Measurements from ENCODE around the gene RFX2. TPM values are rescaled to one million over a fixed set of nuclear protein-coding genes. Genes with fewer than 3 reads are reported as not detected.

The RFX2 gene
- total RNA-seq, 2 experiments from 2014 or later: 9.0 to 10.4 TPM

DNA sequence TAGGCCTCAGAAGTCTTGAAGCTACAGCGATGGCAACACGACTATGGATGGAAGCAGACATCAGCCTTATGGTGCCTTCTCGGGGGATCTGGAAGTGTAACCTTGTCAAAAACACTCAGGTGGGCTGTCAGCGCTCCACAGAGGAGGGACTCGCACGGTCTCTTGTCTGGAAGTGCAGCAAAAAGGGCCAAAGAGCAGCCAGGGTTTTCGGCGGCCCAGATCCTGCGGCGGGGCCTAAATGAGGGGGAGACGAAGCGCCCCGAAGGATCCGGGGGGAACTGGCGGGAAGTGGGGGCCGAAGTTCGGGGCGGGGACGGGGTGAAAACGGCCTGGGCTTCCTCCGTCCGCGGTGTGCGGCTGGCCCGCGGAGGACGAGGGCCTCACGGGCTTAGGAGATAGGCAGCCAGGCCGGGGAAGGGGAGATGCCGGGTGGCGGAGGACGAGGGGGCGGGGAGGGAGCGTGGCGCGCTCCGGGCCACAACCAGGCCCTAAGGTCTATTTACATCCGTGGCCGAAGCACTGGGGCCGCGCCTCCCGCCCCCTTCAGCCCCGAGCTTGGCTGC lies 133.0 kb downstream of the RFX2 start:
- H3K27me3 Mint-ChIP-seq: no peaks in the 10 kb centered on the region
- peak overlapping the region; percentile 83 for H3K27ac Mint-ChIP-seq
- DNase-seq: no peak
- peak overlapping the region; percentile 96 for H3K4me3 Mint-ChIP-seq
- peaks cover 47% of the 10 kb centered on the region for H3K36me3 Mint-ChIP-seq (ENCODE audit: low read depth)
- H3K4me1 Mint-ChIP-seq: peaks cover 66% of the 10 kb centered on the region
- ChIA-PET POLR2A (interaction anchor here (0.6 to 4.7 kb wide), 9 partner anchors 9 to 760 kb away, joined by 3 to 37 read pairs (median 19); partner anchors contain the start of genes GPR108, NDUFA11 and VMAC), CTCF (interaction anchor here (0.9 to 5.7 kb wide), 5 partner anchors 10 to 173 kb away, joined by 3 to 62 read pairs (median 7); no protein-coding TSS in a partner anchor)
- no peaks in the 10 kb centered on the region for H3K9me3 Mint-ChIP-seq

DNA sequence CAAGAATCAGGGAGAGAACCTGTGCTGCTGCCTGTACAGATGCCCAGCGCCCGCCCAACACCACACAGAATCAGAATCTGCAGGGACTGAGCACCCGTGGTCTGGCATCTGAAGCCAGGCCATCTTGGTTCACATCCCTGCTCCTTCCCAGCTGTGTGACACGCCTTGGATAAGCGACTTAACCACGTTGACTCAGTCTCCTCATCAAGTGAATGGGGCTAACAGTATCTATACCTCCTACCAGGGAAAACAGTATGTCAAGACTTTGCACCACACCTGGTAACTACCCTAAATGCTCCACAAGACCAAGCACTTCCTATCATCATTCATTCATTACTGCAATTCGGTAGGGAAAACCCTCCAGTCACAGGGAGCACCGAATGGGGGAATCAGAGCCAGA lies 133.5 kb downstream of the RFX2 start:
- no peak for DNase-seq
- ChIA-PET POLR2A (interaction anchor here (3.4 to 4.7 kb wide), 4 partner anchors 9 to 73 kb away, joined by 20 to 37 read pairs (median 24); partner anchors contain the start of genes NDUFA11 and VMAC), CTCF (interaction anchor here (2.2 to 5.7 kb wide), 2 partner anchors 9 to 11 kb away, joined by 6 to 62 read pairs; no protein-coding TSS in a partner anchor)
- H3K36me3 Mint-ChIP-seq (ENCODE audit: low read depth): peaks cover 46% of the 10 kb centered on the region
- H3K9me3 Mint-ChIP-seq: no peaks in the 10 kb centered on the region
- H3K27me3 Mint-ChIP-seq: no peaks in the 10 kb centered on the region
- peak overlapping the region; percentile 96 for H3K4me3 Mint-ChIP-seq
- peaks cover 66% of the 10 kb centered on the region for H3K4me1 Mint-ChIP-seq
- H3K27ac Mint-ChIP-seq: peak overlapping the region; percentile 83

- DNase-seq: no peak
- Mint-ChIP-seq H3K4me1 (peaks cover 74% of the 10 kb centered on the region), H3K27me3 (no peaks in the 10 kb centered on the region), H3K27ac (no peak overlapping the region), H3K36me3 (ENCODE audit: low read depth) (peaks cover 45% of the 10 kb centered on the region), H3K9me3 (no peaks in the 10 kb centered on the region), H3K4me3 (peak overlapping the region; percentile 96)
- CTCF ChIA-PET: interaction anchor here (2.2 to 5.7 kb wide), 2 partner anchors 8 to 12 kb away, joined by 6 to 62 read pairs; no protein-coding TSS in a partner anchor
- POLR2A ChIA-PET: interaction anchor here (1.0 to 1.3 kb wide), 2 partner anchors 14 to 22 kb away, joined by 3 read pairs; no protein-coding TSS in a partner anchor
These were observed 134.9 kb downstream of the RFX2 start for GRCh38 chr19:5975388-5975728.

DNA sequence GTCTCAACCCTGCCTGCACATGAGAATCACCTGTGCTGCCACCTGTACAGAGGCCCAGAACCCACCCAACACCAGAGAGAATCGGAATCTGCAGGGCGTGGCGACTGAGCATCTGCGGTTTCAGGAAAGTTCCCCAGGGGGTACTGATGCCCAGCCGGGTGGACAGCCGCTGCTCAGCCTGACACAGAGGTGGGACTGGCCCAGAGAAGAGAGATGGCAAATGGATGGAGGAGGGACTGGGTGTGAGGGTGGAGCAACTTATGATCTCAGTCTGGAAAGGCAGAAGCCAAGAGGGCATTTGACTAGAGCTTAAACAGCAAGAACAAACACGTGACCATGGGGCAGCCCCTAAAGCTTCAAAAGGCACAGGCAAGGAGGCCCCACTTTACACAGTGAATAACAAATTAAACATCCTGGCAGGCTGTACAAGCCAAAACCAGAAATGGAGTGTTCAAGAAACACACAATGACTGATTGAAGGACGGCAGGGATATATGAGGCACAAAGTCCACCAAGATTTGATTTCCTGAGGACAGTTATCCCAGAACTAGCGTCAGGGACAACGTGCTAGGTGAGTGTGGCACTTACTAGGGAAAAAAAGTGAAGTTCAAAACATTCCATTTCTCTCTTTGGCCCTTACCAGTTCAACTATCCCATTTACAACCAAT lies 135.4 kb downstream of the RFX2 start:
- H3K4me1 Mint-ChIP-seq: peaks cover 73% of the 10 kb centered on the region
- H3K27ac Mint-ChIP-seq: peak overlapping the region; percentile 51
- no peak overlapping the region for H3K4me3 Mint-ChIP-seq
- H3K27me3 Mint-ChIP-seq: no peaks in the 10 kb centered on the region
- no peak for DNase-seq
- ChIA-PET POLR2A (interaction anchor here (1.0 to 1.3 kb wide), 2 partner anchors 13 to 22 kb away, joined by 3 read pairs; no protein-coding TSS in a partner anchor), CTCF (interaction anchor here (2.2 to 5.7 kb wide), 2 partner anchors 7 to 13 kb away, joined by 6 to 62 read pairs; no protein-coding TSS in a partner anchor)
- peaks cover 43% of the 10 kb centered on the region for H3K36me3 Mint-ChIP-seq (ENCODE audit: low read depth)
- no peaks in the 10 kb centered on the region for H3K9me3 Mint-ChIP-seq

DNA sequence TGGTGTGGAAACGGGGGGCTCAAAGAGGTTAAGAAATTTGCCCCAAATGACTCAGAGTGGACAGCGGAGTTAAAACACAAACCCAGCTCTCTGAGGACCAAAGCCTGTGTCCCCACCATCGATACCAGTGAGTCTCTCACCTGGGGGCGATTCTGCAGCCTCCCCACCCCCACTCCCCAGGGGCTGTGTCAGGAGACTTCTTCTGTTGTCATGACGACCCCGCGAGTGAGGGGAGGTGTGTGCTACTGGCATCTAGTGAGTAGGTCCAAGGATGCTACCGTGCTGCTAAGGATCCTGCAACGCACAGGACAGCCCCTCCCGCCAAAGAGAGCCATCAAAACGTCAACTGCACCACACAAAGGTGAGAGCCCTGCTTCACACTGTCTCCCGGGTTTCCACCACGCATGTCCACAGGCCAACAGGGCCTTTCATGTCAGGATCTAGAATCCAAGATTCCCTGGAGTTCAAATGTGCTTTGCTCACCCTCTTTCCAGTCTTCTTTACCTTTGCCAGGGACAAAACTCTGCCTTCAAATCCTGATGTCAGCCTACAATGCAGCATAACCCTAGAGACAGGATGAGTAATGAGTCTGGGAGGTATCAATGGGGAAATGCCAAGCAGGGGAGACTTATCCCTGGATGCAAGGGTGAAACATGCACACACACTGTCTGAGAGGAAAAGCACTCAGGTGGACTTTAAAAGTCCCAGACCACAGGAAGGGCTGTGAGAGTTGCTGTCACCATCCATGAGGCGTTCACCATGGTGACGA lies 136.2 kb downstream of the RFX2 start:
- Mint-ChIP-seq H3K27me3 (no peaks in the 10 kb centered on the region), H3K27ac (no peak overlapping the region), H3K4me3 (no peak overlapping the region), H3K4me1 (peaks cover 68% of the 10 kb centered on the region), H3K9me3 (no peaks in the 10 kb centered on the region), H3K36me3 (ENCODE audit: low read depth) (peaks cover 41% of the 10 kb centered on the region)
- DNase-seq: no peak
- CTCF ChIA-PET: no interaction called here
- POLR2A ChIA-PET: interaction anchor here (1.3 kb wide), 1 partner anchor 21 kb away, joined by 3 read pairs; no protein-coding TSS in a partner anchor

- Mint-ChIP-seq H3K36me3 (ENCODE audit: low read depth) (peaks cover 40% of the 10 kb centered on the region), H3K4me3 (no peak overlapping the region), H3K9me3 (no peaks in the 10 kb centered on the region), H3K4me1 (peaks cover 72% of the 10 kb centered on the region), H3K27ac (no peak overlapping the region), H3K27me3 (no peaks in the 10 kb centered on the region)
- ChIA-PET CTCF (no interaction called here), POLR2A (interaction anchor here (1.5 kb wide), 1 partner anchor 10 kb away, joined by 4 read pairs; no protein-coding TSS in a partner anchor)
- no peak for DNase-seq
These were observed 136.9 kb downstream of the RFX2 start for GRCh38 chr19:5973376-5973775.

GRCh38 chr19:5972355-5972731 lies 138.0 kb downstream of the RFX2 start:
- H3K27ac Mint-ChIP-seq: no peak overlapping the region
- ChIA-PET POLR2A (interaction anchor here (0.8 to 1.5 kb wide), 2 partner anchors 10 to 11 kb away, joined by 4 read pairs; no protein-coding TSS in a partner anchor), CTCF (interaction anchor here (1.1 to 1.2 kb wide), 3 partner anchors 14 to 168 kb away, joined by 3 read pairs; no protein-coding TSS in a partner anchor)
- H3K4me3 Mint-ChIP-seq: no peak overlapping the region
- no peak for DNase-seq
- H3K36me3 Mint-ChIP-seq (ENCODE audit: low read depth): peaks cover 40% of the 10 kb centered on the region
- H3K9me3 Mint-ChIP-seq: no peaks in the 10 kb centered on the region
- peaks cover 77% of the 10 kb centered on the region for H3K4me1 Mint-ChIP-seq
- no peaks in the 10 kb centered on the region for H3K27me3 Mint-ChIP-seq

- no peaks in the 10 kb centered on the region for H3K9me3 Mint-ChIP-seq
- peaks cover 76% of the 10 kb centered on the region for H3K4me1 Mint-ChIP-seq
- POLR2A ChIA-PET: interaction anchor here (0.8 to 1.5 kb wide), 2 partner anchors 9 to 12 kb away, joined by 4 read pairs; no protein-coding TSS in a partner anchor
- no peak for DNase-seq
- H3K4me3 Mint-ChIP-seq: no peak overlapping the region
- H3K27me3 Mint-ChIP-seq: no peaks in the 10 kb centered on the region
- no peak overlapping the region for H3K27ac Mint-ChIP-seq
- CTCF ChIA-PET: interaction anchor here (1.1 to 1.2 kb wide), 4 partner anchors 9 to 168 kb away, joined by 3 read pairs; no protein-coding TSS in a partner anchor
- peaks cover 38% of the 10 kb centered on the region for H3K36me3 Mint-ChIP-seq (ENCODE audit: low read depth)
These were observed 138.5 kb downstream of the RFX2 start for GRCh38 chr19:5971714-5972354.

DNA sequence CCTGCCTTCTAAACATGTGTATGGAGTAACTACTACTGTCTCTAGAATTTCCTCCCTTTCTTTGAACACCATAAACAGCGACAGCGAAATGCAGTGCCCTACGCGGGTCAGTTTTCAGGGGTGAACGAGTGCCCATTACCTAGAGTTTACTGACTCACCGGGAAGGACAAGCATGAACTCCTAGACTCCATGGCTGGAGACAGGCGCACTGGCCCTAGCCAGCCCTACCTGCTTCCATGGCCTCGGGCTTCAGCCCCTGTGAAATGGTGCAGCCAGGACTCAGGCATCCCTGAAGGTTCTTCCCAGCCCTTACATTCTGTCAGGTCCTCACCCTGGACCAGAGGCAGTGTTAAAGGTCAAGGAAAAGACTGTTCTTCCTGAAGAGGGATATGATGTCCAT lies 140.8 kb downstream of the RFX2 start:
- Mint-ChIP-seq H3K9me3 (no peaks in the 10 kb centered on the region), H3K36me3 (ENCODE audit: low read depth) (peaks cover 24% of the 10 kb centered on the region), H3K4me1 (peaks cover 68% of the 10 kb centered on the region), H3K27ac (peak overlapping the region; percentile 40), H3K4me3 (no peak overlapping the region), H3K27me3 (no peaks in the 10 kb centered on the region)
- no peak for DNase-seq
- CTCF ChIA-PET: interaction anchor here (1.1 to 1.3 kb wide), 2 partner anchors 18 to 165 kb away, joined by 4 read pairs; no protein-coding TSS in a partner anchor
- POLR2A ChIA-PET: no interaction called here

GRCh38 chr19:5968431-5969373 lies 141.6 kb downstream of the RFX2 start:
- CTCF ChIA-PET: interaction anchor here (1.0 to 3.7 kb wide), 19 partner anchors 8 to 281 kb away, joined by 3 to 62 read pairs (median 5); partner anchors contain the start of genes CATSPERD, LONP1, NDUFA11 and RANBP3
- peaks cover 69% of the 10 kb centered on the region for H3K4me1 Mint-ChIP-seq

DNA sequence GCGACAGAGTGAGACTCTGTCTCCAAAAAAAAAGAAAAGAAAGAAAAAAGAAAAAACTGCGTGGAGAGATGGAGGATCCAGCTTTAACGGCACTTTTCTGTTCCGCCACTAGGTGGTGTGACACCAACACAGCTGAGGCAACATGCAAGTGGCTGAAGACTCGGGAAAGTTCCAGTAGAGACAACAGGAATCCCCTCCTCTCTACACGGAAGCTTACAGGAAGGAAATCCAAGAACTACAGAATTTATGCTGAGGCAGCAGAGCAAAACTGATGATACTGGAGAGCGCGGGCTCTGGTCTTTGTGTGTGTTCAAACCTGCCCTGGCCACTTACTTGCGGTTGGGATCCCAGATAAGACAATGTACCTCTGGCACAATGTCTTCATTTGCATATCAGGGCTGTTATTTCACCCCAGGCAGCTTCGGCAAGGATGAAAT lies 142.3 kb downstream of the RFX2 start:
- POLR2A ChIA-PET: interaction anchor here (1.4 to 2.0 kb wide), 2 partner anchors 9 to 139 kb away, joined by 3 to 23 read pairs; partner anchors contain the start of gene RANBP3
- DNase-seq: peak; percentile 66
- Mint-ChIP-seq H3K9me3 (no peaks in the 10 kb centered on the region), H3K27ac (peak overlapping the region; percentile 76), H3K36me3 (ENCODE audit: low read depth) (peaks cover 15% of the 10 kb centered on the region), H3K4me1 (peaks cover 69% of the 10 kb centered on the region), H3K4me3 (no peak overlapping the region), H3K27me3 (no peaks in the 10 kb centered on the region)
- CTCF ChIA-PET: interaction anchor here (0.7 to 3.7 kb wide), 21 partner anchors 8 to 281 kb away, joined by 3 to 62 read pairs (median 5); partner anchors contain the start of genes CATSPERD, LONP1, NDUFA11 and RANBP3

More at GRCh38 chr19:5968431-5969373, 141.6 kb downstream of the RFX2 start:
- peak overlapping the region; percentile 60 for H3K27ac Mint-ChIP-seq
- peaks cover 18% of the 10 kb centered on the region for H3K36me3 Mint-ChIP-seq (ENCODE audit: low read depth)
- no peak overlapping the region for H3K4me3 Mint-ChIP-seq
- POLR2A ChIA-PET: interaction anchor here (1.4 to 2.0 kb wide), 2 partner anchors 9 to 140 kb away, joined by 3 to 23 read pairs; partner anchors contain the start of gene RANBP3
- no peaks in the 10 kb centered on the region for H3K27me3 Mint-ChIP-seq
- no peak for DNase-seq
- H3K9me3 Mint-ChIP-seq: no peaks in the 10 kb centered on the region

Measured in activated CD4-positive, alpha-beta memory T cell treated with anti-CD3 and anti-CD28 coated beads, Interleukin-2, amount 10 ng/mL, durations not matched to agents 7 days and 5 days (primary cell).